Astrocyte (in vitro differentiated cells and primary cell): ENCODE measurements around the gene DPM1. TPM values are rescaled to one million over a fixed set of nuclear protein-coding genes. Genes with fewer than 3 reads are reported as not detected.

ENCODE experiments used
- DNase-seq: peaks from one replicate; pipeline ENCODE4 v3.0.0-alpha.2; 2010; ENCODE audit warnings: low read depth
- FAIRE-seq: peaks from 2 replicates; lab custom pipeline; 2011; peaks lifted over from hg19 to GRCh38; lab: Jason Lieb, UNC
- H2AFZ ChIP-seq: 2 replicates; pipeline ENCODE4 v1.6.0; 2012; ENCODE audit warnings: low read depth, low read length, inconsistent platforms
- H3K27ac ChIP-seq: 2 replicates; pipeline ENCODE4 v1.5.1; 2011; ENCODE audit warnings: low read depth, low read length, inconsistent platforms
- H3K27me3 ChIP-seq: 2 replicates; pipeline ENCODE4 v1.6.0; 2011; ENCODE audit warnings: low read length, inconsistent platforms; ENCODE audit not compliant: insufficient read depth
- H3K36me3 ChIP-seq: 2 replicates; pipeline ENCODE4 v1.5.1; 2011; ENCODE audit warnings: low read length, inconsistent platforms; ENCODE audit not compliant: insufficient read depth
- H3K4me1 ChIP-seq: 2 replicates; pipeline ENCODE4 v1.5.1; 2011; ENCODE audit warnings: low read length, inconsistent platforms; ENCODE audit not compliant: insufficient read depth
- H3K4me2 ChIP-seq: 2 replicates; pipeline ENCODE4 v1.6.0; 2012; ENCODE audit warnings: low read length, inconsistent platforms
- H3K4me3 ChIP-seq: 2 replicates; pipeline ENCODE4 v1.5.1; 2011; ENCODE audit warnings: low read depth, mild to moderate bottlenecking, low read length, inconsistent platforms; ENCODE audit not compliant: insufficient read depth
- H3K79me2 ChIP-seq: 2 replicates; pipeline ENCODE4 v1.6.0; 2012; ENCODE audit warnings: mild to moderate bottlenecking, low read length, inconsistent platforms; ENCODE audit not compliant: insufficient read depth
- H3K9ac ChIP-seq: 2 replicates; pipeline ENCODE4 v1.6.0; 2012; ENCODE audit warnings: mild to moderate bottlenecking, low read length, inconsistent platforms
- H3K9me3 ChIP-seq: 2 replicates; pipeline ENCODE4 v1.5.1; 2012; ENCODE audit warnings: low read depth, mild to moderate bottlenecking, low read length, inconsistent platforms; ENCODE audit not compliant: insufficient read depth
- H4K20me1 ChIP-seq: 2 replicates; pipeline ENCODE4 v1.6.0; 2012; ENCODE audit warnings: low read length, inconsistent platforms; ENCODE audit not compliant: insufficient read depth
- H3K27ac Mint-ChIP-seq: one replicate; pipeline ENCODE4 v1.8.0; 2021; ENCODE audit warnings: mild to moderate bottlenecking, mixed read lengths; ENCODE audit not compliant: unreplicated experiment
- H3K27me3 Mint-ChIP-seq: one replicate; pipeline ENCODE4 v1.8.0; 2021; ENCODE audit warnings: low read depth, mixed read lengths; ENCODE audit not compliant: unreplicated experiment
- H3K36me3 Mint-ChIP-seq: one replicate; pipeline ENCODE4 v1.8.0; 2021; ENCODE audit warnings: low read depth, mixed read lengths; ENCODE audit not compliant: unreplicated experiment
- H3K4me1 Mint-ChIP-seq: one replicate; pipeline ENCODE4 v1.8.0; 2021; ENCODE audit warnings: low read depth, mixed read lengths; ENCODE audit not compliant: unreplicated experiment
- H3K4me3 Mint-ChIP-seq: one replicate; pipeline ENCODE4 v1.8.0; 2021; ENCODE audit warnings: mild to moderate bottlenecking, moderate library complexity, mixed read lengths; ENCODE audit not compliant: unreplicated experiment
- H3K9me3 Mint-ChIP-seq: one replicate; pipeline ENCODE4 v1.8.0; 2021; ENCODE audit warnings: mild to moderate bottlenecking, mixed read lengths; ENCODE audit not compliant: unreplicated experiment
- EZH2 ChIP-seq: IDR thresholded peaks from 2 replicates; pipeline ENCODE4 v1.6.1; 2012; ENCODE audit warnings: mild to moderate bottlenecking, low read length, inconsistent platforms; ENCODE audit not compliant: insufficient read depth
- total RNA-seq: library from RNA; stranded (reverse); gene quantifications from 2 replicates; pipeline ENCODE4 v1.2.1, GENCODE V29; 2021
- TF ChIP-seq, protein P1 (sequence below): IDR thresholded peaks from 2 replicates; pipeline ENCODE4 v1.5.1; 2011; ENCODE audit warnings: low read depth, mild to moderate bottlenecking, inconsistent platforms, low read length, moderate library complexity; ENCODE audit not compliant: insufficient read depth

The DPM1 gene
- total RNA-seq, 1 donor from 2014 or later, result 63.4 TPM

DNA sequence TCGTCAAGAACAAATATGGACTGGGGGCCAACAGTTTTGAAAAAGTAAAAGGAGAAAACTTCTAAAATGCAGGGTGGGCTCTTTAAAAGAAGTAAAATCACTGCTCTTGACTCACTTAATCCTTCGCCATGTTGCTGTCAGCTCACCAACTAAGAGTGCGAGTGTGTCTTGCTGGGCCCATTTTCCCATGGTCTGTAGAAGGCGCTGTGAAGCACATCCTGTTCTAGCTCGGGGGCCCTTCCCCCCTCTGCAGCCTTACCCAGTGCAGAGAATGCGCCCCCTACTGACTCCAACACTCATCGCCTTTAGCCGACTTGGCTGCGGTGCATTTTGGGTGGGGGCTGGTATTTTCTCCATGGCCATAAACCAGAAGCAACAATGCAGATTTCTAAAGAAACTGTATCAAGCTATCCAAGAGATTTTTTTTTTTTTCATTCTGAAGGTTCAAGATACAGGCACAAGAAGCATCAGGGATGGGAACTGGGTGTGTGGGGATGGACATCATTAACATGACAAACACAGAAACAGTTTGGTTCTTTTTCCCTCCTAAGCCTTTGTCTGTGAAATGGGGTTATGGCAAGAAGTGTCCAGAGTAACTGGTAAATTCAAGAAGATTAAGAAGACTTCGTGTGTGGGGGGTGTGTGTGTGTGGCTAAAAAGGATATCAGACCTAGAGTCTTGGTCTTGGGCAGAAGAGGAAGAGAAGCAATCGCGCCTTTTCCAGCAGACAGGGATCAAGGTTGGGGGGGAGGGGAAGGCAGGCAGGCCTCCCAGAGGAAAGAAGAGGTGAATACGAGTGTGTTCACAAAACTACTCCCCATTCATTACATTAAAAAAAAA lies 28.8 kb downstream of the DPM1 start:
- Mint-ChIP-seq H3K4me1 (peaks cover 24% of the 10 kb centered on the region), H3K4me3 (peak overlapping the region; percentile 98)

GRCh38 chr20:50928469-50928868 lies 29.9 kb downstream of the DPM1 start:
- Histone ChIP-seq H3K36me3 (peaks cover 35% of the 10 kb centered on the region), H2AFZ (no peak overlapping the region), H3K9me3 (no peaks in the 10 kb centered on the region), H3K4me2 (peak overlapping the region; percentile 92), H3K79me2 (peaks cover 74% of the 10 kb centered on the region), H3K9ac (no peak overlapping the region), H4K20me1 (peaks cover 62% of the 10 kb centered on the region), H3K27ac (no peak overlapping the region), H3K4me3 (peak overlapping the region; percentile 89), H3K27me3 (no peaks in the 10 kb centered on the region), H3K4me1 (peaks cover 21% of the 10 kb centered on the region)
- H3K27me3 Mint-ChIP-seq, result no peaks in the 10 kb centered on the region
- TF ChIP-seq EZH2, result no peak
- TF ChIP-seq, protein P1, sequence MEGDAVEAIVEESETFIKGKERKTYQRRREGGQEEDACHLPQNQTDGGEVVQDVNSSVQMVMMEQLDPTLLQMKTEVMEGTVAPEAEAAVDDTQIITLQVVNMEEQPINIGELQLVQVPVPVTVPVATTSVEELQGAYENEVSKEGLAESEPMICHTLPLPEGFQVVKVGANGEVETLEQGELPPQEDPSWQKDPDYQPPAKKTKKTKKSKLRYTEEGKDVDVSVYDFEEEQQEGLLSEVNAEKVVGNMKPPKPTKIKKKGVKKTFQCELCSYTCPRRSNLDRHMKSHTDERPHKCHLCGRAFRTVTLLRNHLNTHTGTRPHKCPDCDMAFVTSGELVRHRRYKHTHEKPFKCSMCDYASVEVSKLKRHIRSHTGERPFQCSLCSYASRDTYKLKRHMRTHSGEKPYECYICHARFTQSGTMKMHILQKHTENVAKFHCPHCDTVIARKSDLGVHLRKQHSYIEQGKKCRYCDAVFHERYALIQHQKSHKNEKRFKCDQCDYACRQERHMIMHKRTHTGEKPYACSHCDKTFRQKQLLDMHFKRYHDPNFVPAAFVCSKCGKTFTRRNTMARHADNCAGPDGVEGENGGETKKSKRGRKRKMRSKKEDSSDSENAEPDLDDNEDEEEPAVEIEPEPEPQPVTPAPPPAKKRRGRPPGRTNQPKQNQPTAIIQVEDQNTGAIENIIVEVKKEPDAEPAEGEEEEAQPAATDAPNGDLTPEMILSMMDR, result no peak
- H3K4me1 Mint-ChIP-seq, result peaks cover 30% of the 10 kb centered on the region
- H3K27ac Mint-ChIP-seq, result no peak overlapping the region
- peaks cover 9% of the 10 kb centered on the region for H3K36me3 Mint-ChIP-seq
- H3K4me3 Mint-ChIP-seq, result peak overlapping the region; percentile 98
- H3K9me3 Mint-ChIP-seq, result no peaks in the 10 kb centered on the region
- no peak for DNase-seq
- no peak for FAIRE-seq

More for the DNA sequence above, 28.8 kb downstream of the DPM1 start:
- Mint-ChIP-seq H3K36me3 (peaks cover 9% of the 10 kb centered on the region), H3K27me3 (no peaks in the 10 kb centered on the region), H3K9me3 (no peaks in the 10 kb centered on the region), H3K27ac (peak overlapping the region; percentile 98)
- FAIRE-seq, result no peak
- Histone ChIP-seq H3K27me3 (no peaks in the 10 kb centered on the region), H4K20me1 (peaks cover 52% of the 10 kb centered on the region), H3K9me3 (no peaks in the 10 kb centered on the region), H2AFZ (no peak overlapping the region), H3K4me3 (peak overlapping the region; percentile 89), H3K9ac (peak overlapping the region; percentile 82), H3K4me1 (peaks cover 21% of the 10 kb centered on the region), H3K27ac (peak overlapping the region; percentile 53), H3K79me2 (peaks cover 64% of the 10 kb centered on the region), H3K4me2 (peak overlapping the region; percentile 92), H3K36me3 (peaks cover 40% of the 10 kb centered on the region)
- peak; percentile 88 for DNase-seq
- TF ChIP-seq EZH2, result no peak
- TF ChIP-seq, protein P1, result peak; percentile 99

DNA sequence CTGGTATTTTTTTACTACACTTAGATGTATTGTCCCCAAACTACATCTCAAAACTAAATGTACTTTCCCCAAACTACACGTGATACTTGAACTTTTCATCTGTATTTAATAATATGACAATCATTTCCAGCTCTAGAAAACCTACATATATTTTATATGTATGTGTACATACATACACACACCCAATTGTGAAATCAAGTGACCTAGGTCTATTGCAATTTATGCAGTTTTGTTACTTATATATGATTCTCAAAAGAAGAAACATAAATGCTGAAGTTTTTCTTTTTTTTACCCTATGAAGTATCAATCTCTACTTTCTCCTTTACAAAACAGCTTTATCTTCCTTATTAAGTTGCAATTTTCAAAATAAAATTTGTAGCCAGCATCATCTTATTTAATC lies 31.8 kb downstream of the DPM1 start:
- H2AFZ ChIP-seq, result no peak overlapping the region
- H3K4me1 Mint-ChIP-seq, result peaks cover 22% of the 10 kb centered on the region
- H3K4me1 ChIP-seq, result peaks cover 17% of the 10 kb centered on the region
- no peaks in the 10 kb centered on the region for H3K27me3 ChIP-seq
- DNase-seq (no peak), FAIRE-seq (no peak)
- H3K27me3 Mint-ChIP-seq, result no peaks in the 10 kb centered on the region
- no peaks in the 10 kb centered on the region for H3K9me3 Mint-ChIP-seq
- TF ChIP-seq, protein P1, result no peak
- H3K4me3 Mint-ChIP-seq, result no peak overlapping the region
- peaks cover 14% of the 10 kb centered on the region for H3K36me3 Mint-ChIP-seq
- H3K36me3 ChIP-seq, result peaks cover 30% of the 10 kb centered on the region
- no peak overlapping the region for H3K9ac ChIP-seq
- H4K20me1 ChIP-seq, result peaks cover 81% of the 10 kb centered on the region
- no peak overlapping the region for H3K4me2 ChIP-seq
- peaks cover 93% of the 10 kb centered on the region for H3K79me2 ChIP-seq
- H3K27ac Mint-ChIP-seq, result no peak overlapping the region
- H3K27ac ChIP-seq, result no peak overlapping the region
- no peaks in the 10 kb centered on the region for H3K9me3 ChIP-seq
- H3K4me3 ChIP-seq, result no peak overlapping the region
